GM13977 (cell line): Measurements from ENCODE around the gene CIC.

Experiments used
- DNase-seq: peaks from one replicate; pipeline ENCODE4 v3.0.0; 2012; ENCODE audit warnings: low spot score
- in situ Hi-C: fragments of 300-500 bp; cut with MboI; formaldehyde crosslinking; loops from one replicate; pipeline ENCODE4 v1.12.0; 2022; ENCODE audit warnings: low sequenced_read_pairs, low pct_unique_long_range_greater_than_20kb, mixed read lengths, inconsistent platforms; ENCODE audit not compliant: unreplicated experiment
- TF ChIP-seq, protein P1 (sequence below): IDR thresholded peaks from 2 replicates; pipeline ENCODE4 v1.5.1; 2012; ENCODE audit warnings: mild to moderate bottlenecking, control low read depth; ENCODE audit not compliant: insufficient read depth; ENCODE audit errors: extremely low read depth, missing control alignments

CIC gene

DNA sequence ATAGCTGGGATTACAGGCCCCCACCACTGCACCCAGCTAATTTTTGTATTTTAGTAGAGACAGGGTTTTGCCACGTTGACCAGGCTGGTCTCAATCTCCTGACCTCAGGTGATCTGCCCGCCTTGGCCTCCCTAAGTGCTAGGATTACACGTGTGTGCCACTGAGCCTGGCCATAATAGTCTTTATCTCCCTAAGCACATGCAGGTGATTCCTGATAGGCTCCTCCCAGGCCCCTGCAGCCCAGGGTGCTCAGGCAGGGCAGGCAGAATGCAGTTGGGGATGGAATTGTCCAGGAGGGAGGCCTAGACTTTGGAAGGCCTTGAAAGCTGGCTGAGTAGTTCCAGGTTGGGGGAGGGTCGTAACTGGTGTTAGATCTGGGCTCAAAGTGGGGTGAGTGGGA is 40.4 kb upstream of the CIC start:
- no peak for DNase-seq
- in situ Hi-C loops: no loop called here
- TF ChIP-seq, protein P1, sequence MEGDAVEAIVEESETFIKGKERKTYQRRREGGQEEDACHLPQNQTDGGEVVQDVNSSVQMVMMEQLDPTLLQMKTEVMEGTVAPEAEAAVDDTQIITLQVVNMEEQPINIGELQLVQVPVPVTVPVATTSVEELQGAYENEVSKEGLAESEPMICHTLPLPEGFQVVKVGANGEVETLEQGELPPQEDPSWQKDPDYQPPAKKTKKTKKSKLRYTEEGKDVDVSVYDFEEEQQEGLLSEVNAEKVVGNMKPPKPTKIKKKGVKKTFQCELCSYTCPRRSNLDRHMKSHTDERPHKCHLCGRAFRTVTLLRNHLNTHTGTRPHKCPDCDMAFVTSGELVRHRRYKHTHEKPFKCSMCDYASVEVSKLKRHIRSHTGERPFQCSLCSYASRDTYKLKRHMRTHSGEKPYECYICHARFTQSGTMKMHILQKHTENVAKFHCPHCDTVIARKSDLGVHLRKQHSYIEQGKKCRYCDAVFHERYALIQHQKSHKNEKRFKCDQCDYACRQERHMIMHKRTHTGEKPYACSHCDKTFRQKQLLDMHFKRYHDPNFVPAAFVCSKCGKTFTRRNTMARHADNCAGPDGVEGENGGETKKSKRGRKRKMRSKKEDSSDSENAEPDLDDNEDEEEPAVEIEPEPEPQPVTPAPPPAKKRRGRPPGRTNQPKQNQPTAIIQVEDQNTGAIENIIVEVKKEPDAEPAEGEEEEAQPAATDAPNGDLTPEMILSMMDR: no peak

DNA sequence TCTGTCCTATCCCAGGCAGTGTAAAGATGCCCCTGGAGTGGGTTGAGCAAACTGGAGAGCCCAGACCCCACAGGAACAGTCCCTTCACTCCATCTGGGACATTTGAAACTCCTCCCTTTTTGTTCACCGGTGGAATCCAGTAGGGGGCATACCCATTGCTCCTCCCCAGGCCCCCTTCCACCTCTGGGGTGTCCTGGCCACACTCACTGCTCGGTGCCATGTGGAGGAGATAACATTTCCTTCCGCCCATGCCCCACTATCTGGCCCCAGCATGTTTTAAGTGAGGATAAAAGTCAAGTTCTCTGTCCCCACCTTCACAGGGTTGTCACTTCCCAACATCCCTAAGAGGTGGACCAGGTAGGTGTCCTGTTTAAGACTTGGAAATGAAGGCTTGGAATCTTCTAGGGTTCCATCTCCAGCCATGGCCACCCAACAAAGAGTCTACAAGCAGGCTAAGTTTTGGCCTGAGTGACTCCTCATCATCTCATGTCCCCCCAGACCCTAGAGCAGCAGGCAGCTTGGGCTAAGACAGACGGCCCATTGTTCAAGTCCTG is 39.7 kb upstream of the CIC start:
- in situ Hi-C loops: no loop called here
- TF ChIP-seq, protein P1: no peak
- DNase-seq: no peak

DNA sequence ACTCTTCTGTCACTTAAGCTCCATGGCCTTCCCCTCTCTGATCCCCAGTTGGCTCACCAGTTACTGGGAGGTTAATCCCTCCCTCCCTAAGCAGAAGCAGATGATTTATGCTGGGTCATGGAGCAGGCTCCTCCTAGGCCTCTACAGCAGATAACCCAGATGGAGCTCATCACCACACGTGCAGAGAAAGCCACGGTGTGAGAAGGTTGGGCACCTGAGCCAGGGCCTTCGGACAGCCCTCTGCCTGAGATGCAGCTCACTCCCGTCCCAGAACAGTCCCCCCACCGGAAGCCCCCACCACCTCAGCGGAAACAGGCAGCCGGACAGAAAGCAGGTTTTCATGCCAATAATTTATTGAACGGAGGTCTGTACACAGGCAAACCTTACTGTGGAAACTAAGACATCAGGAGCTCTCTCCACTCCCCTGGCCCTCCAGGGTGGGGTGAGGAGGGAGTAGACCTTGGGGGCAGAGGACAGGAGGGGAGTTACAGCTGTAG is 39.1 kb upstream of the CIC start:
- TF ChIP-seq, protein P1: no peak
- in situ Hi-C loops: no loop called here
- no peak for DNase-seq

DNA sequence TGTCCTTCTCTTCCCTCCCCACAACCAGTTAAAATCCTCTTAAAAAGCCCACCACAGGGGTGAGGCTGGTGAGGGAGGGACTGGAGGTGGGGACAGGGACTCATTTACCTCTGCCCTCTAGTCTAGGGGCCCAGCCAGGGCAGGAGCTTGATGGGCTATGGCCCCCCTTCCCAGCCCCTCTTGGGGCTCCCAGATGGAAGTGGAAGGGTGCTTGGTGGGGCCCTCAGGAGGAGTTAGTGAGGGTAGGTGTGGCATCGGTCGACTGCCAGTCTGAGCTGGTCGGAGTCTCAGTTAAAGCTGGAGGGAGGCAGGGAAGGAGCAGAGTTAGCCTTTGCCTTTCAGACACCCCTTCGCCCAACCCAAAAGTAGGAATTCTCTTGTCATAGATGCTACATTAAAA is 38.5 kb upstream of the CIC start:
- no peak for DNase-seq
- TF ChIP-seq, protein P1: no peak
- in situ Hi-C loops: no loop called here

DNA sequence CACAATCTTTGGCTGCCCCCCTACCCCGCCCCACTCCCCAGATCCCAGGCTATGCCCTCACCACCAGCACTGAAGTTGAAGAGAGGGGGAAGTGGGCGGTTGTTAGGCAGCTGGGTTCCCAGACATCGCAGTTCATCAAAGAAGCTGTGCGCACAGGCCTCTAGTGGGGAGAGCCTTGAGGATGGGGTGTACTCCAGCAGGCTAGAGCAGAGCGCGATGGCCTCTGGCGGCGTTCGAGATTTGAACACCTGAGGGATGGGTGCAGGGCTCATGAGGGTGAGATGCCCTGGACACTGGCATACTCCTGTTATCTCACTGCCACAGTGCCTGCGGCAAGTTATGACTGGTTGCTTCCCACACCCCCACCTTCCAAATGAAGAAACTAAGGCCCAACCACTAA is 36.6 kb upstream of the CIC start:
- DNase-seq: no peak
- in situ Hi-C loops: no loop called here
- TF ChIP-seq, protein P1: no peak

DNA sequence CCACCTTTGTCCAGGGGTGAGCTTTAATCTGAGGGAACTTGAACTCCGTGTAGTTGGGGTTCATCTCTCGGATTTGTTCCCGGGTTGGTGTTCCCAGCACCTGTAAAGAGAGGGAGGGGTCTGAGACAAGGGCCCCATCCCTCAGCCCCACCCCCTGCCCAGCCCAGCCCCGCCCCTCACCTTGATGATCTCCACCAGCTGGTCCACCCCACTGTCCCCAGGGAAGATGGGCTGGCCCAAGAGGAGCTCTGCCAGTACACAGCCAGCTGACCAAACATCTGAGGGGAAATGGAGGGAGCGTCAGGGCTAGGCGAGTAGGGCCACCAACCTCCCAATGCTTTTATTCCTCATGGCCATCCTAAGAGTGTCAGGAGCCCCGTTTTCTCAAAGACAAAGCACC is 35.9 kb upstream of the CIC start:
- DNase-seq: no peak
- TF ChIP-seq, protein P1: no peak
- in situ Hi-C loops: no loop called here
